Endothelial cell of umbilical vein (primary cell): ENCODE data around the gene NPM3. TPM values are rescaled to one million over a fixed set of nuclear protein-coding genes. Genes with fewer than 3 reads are reported as not detected.

Source experiments
- BruUV-seq: library from RNA; stranded (reverse); fragments of 400-500 nt; replicated peaks from 2 replicates; lab custom pipeline; 2021; lab: Mats Ljungman, UMichigan
- CTCF ChIA-PET: fragments of 300-600, 350-600 bp; sonication (Branson Sonifier 250); formaldehyde crosslinking; loops from one replicate; lab custom pipeline; 2021; ENCODE audit warnings: antibody characterized with exemption, inconsistent platforms; lab: Charles Lee
- POLR2A ChIA-PET: fragments of 300-600, 350-600 bp; sonication (Branson Sonifier 250); formaldehyde crosslinking; loops from one replicate; lab custom pipeline; 2021; ENCODE audit warnings: antibody characterized with exemption, inconsistent platforms; lab: Charles Lee
- DNase-seq: peaks from one replicate; pipeline ENCODE4 v3.0.0-alpha.2; 2011; ENCODE audit warnings: low read depth, low spot score
- FAIRE-seq: peaks from 2 replicates; lab custom pipeline; 2011; peaks lifted over from hg19 to GRCh38; lab: Jason Lieb, UNC
- H2AFZ ChIP-seq: 2 replicates; pipeline ENCODE4 v1.6.0; 2012; ENCODE audit warnings: low read depth, low read length, control low read depth, inconsistent platforms
- H3K27ac ChIP-seq: 2 replicates; pipeline ENCODE4 v1.5.1; 2011; ENCODE audit warnings: low read depth, mild to moderate bottlenecking, control low read depth, low read length, moderate library complexity; ENCODE audit not compliant: insufficient read depth
- H3K27me3 ChIP-seq, 2 experiments: 2 replicates each; pipeline versions ENCODE4 v1.6.0 to v1.6.1; 2011; ENCODE audit warnings: low read length in 2 of 2, mixed read lengths in 1 of 2; ENCODE audit not compliant: control insufficient read depth in 2 of 2, insufficient read depth in 2 of 2
- H3K36me3 ChIP-seq, 2 experiments: 2 replicates in 1 of 2; 3 replicates in 1 of 2; pipeline ENCODE4 v1.5.1; 2011; ENCODE audit warnings: low read length in 2 of 2, mild to moderate bottlenecking in 1 of 2, moderate library complexity in 1 of 2; ENCODE audit not compliant: control insufficient read depth in 2 of 2, insufficient read depth in 2 of 2; ENCODE audit errors: extremely low read depth in 1 of 2
- H3K4me1 ChIP-seq: 3 replicates; pipeline ENCODE4 v1.5.1; 2011; ENCODE audit warnings: mild to moderate bottlenecking, low read length; ENCODE audit not compliant: control insufficient read depth, insufficient read depth; ENCODE audit errors: extremely low read depth
- H3K4me2 ChIP-seq: 2 replicates; pipeline ENCODE4 v1.6.1; 2011; ENCODE audit warnings: low read length, control low read depth, mixed read lengths; ENCODE audit not compliant: insufficient read depth
- H3K4me3 ChIP-seq, 3 experiments: fragments of 200-600 bp in 1 of 3; sonication (generic), shearing (Covaris generic) in 1 of 3; replicated peaks in 1 of 3; 2 replicates each; pipeline ENCODE4 v1.5.1; 2011 to 2016; ENCODE audit warnings: control low read depth in 3 of 3, low read length in 3 of 3, mild to moderate bottlenecking in 2 of 3, inconsistent platforms in 1 of 3, low read depth in 1 of 3, moderate library complexity in 1 of 3; ENCODE audit not compliant: insufficient read depth in 1 of 3
- H3K79me2 ChIP-seq: 2 replicates; pipeline ENCODE4 v1.6.0; 2012; ENCODE audit warnings: low read length, inconsistent platforms; ENCODE audit not compliant: control insufficient read depth, insufficient read depth
- H3K9ac ChIP-seq: replicated peaks from 2 replicates; pipeline ENCODE3; 2011; ENCODE audit warnings: low read length, control low read depth; ENCODE audit not compliant: insufficient read depth; ENCODE audit errors: extremely low read depth
- H3K9me1 ChIP-seq: replicated peaks from 3 replicates; pipeline ENCODE4 v1.6.0; 2011; ENCODE audit warnings: mild to moderate bottlenecking, low read length; ENCODE audit not compliant: control insufficient read depth, insufficient read depth; ENCODE audit errors: extremely low read depth
- H3K9me3 ChIP-seq: replicated peaks from 2 replicates; pipeline ENCODE4 v1.5.1; 2012; ENCODE audit warnings: low read length, inconsistent platforms; ENCODE audit not compliant: control insufficient read depth, insufficient read depth
- H4K20me1 ChIP-seq: replicated peaks from 2 replicates; pipeline ENCODE3; 2011; ENCODE audit warnings: mild to moderate bottlenecking, low read length; ENCODE audit not compliant: control insufficient read depth, insufficient read depth; ENCODE audit errors: extremely low read depth
- EZH2 ChIP-seq: IDR thresholded peaks from 2 replicates; pipeline ENCODE4 v1.6.1; 2012; ENCODE audit warnings: borderline replicate concordance, low read depth, mild to moderate bottlenecking, moderate library complexity, low read length, inconsistent platforms; ENCODE audit not compliant: severe bottlenecking
- FOS ChIP-seq: IDR thresholded peaks from 2 replicates; pipeline ENCODE4 v1.6.1; 2011; ENCODE audit warnings: mild to moderate bottlenecking, low read length, moderate library complexity, borderline replicate concordance; ENCODE audit not compliant: insufficient read depth
- GATA2 ChIP-seq: IDR thresholded peaks from 2 replicates; pipeline ENCODE4 v1.7.0; 2011; ENCODE audit warnings: low read depth, mild to moderate bottlenecking, moderate library complexity, mixed read lengths, low read length; ENCODE audit not compliant: insufficient read length, insufficient read depth
- JUN ChIP-seq: IDR thresholded peaks from 2 replicates; pipeline ENCODE4 v1.6.1; 2011; ENCODE audit warnings: borderline replicate concordance, low read depth; ENCODE audit not compliant: insufficient read length, insufficient read depth
- MAX ChIP-seq: IDR thresholded peaks from 2 replicates; pipeline ENCODE4 v1.6.1; 2011; ENCODE audit not compliant: insufficient read depth, insufficient read length
- MYC ChIP-seq: IDR thresholded peaks from one replicate; pipeline ENCODE4 v1.6.1; 2011; ENCODE audit warnings: mild to moderate bottlenecking, low read depth, low read length
- POLR2A ChIP-seq: IDR thresholded peaks from 2 replicates; pipeline ENCODE4 v1.6.1; 2012; ENCODE audit warnings: low read depth, mild to moderate bottlenecking, control low read depth, low read length
- POLR2AphosphoS5 ChIP-seq: IDR thresholded peaks from 2 replicates; pipeline ENCODE4 v1.6.1; 2012; ENCODE audit warnings: low read depth, mild to moderate bottlenecking, control low read depth, low read length, moderate library complexity; ENCODE audit not compliant: insufficient read depth
- dilution Hi-C: fragments of 300-500 bp; cut with MboI; formaldehyde crosslinking; loops from one replicate; pipeline ENCODE4 v1.15.0; 2019; ENCODE audit warnings: low sequenced_read_pairs; ENCODE audit not compliant: extremely low pct_ligation_motif_present
- intact Hi-C: fragments of 100-400 bp; cut with micrococcal nuclease; formaldehyde crosslinking; loops from one replicate; pipeline ENCODE4 v1.10.0; 2022
- polyA plus RNA-seq, 4 experiments: library from polyadenylated mRNA; depleted of rRNA in 3 of 4; stranded (reverse) in 3 of 4; unstranded in 1 of 4; fragments of >200 nt; gene quantifications; 2 replicates each; pipeline versions ENCODE4 v1.2.1 to v1.2.3, GENCODE V29; 2011 to 2012; ENCODE audit warnings: missing spikeins in 1 of 4
- total RNA-seq: library from RNA; stranded (reverse); gene quantifications from 2 replicates; pipeline ENCODE4 v1.2.3, GENCODE V29; 2021
- TF ChIP-seq, protein P1 (sequence below), 2 donors: IDR thresholded peaks; 1 replicate in 1 of 2; 2 replicates in 1 of 2; pipeline ENCODE4 v1.5.1; 2011; ENCODE audit warnings: low read length in 2 of 2, mild to moderate bottlenecking in 2 of 2, moderate library complexity in 2 of 2, control low read depth in 1 of 2, inconsistent platforms in 1 of 2, low read depth in 1 of 2; ENCODE audit not compliant: insufficient read depth in 1 of 2; ENCODE audit errors: extremely low read depth in 1 of 2

Gene NPM3
- total and polyA plus RNA-seq, 2 donors (not counting 3 experiments of a cell fraction or from before 2014, with no cell fraction given) = 55.4 to 71.3 TPM

DNA sequence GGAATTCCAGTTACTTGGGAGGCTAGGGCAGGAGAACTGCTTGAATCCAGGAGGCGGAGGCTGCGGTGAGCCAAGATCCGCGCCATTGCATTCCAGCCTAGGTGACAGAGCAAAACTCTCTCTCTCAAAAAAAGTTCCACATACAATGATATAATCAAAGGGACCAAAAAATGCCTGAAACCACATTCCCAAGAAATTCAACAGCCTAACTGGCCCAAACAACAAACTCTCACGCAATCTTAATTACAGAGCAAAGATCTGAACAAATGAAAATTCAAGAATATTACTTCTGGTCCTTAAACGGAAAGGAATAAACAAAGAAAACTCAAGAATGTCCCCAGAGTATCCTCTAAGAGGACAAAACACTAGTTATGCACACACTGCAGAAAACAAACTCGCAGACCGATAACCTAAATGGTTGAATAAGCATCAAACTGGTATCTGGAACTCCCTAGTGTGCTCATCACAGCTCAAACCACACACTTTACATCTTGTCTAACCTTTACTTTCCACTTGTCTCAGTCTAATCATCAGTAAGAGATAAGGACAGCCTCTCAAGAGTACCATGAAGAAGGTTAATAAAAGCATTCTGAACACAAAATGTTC, 31.3 kb upstream of the NPM3 start:
- dilution Hi-C loops (no loop called here), intact Hi-C loops (loop anchor here (5.0 kb wide), 1 partner anchor 32 kb away; the partner anchor contains the start of gene NPM3)
- Histone ChIP-seq H2AFZ (no peak overlapping the region), H3K9me3 (no peaks in the 10 kb centered on the region), H3K4me3 (peak overlapping the region in 2 of 3 experiments; percentile 82 to 99), H3K36me3 (peaks cover 11% of the 10 kb centered on the region in 2 experiments), H3K27ac (no peak overlapping the region), H3K4me1 (peaks cover 19% of the 10 kb centered on the region), H3K9me1 (no peaks in the 10 kb centered on the region), H3K9ac (peak overlapping the region; percentile 14), H3K4me2 (peak overlapping the region; percentile 90), H4K20me1 (peaks cover 33% of the 10 kb centered on the region), H3K79me2 (peaks cover 82% of the 10 kb centered on the region), H3K27me3 (no peaks in the 10 kb centered on the region)
- ChIA-PET POLR2A (interaction anchor here (0.5 kb wide), 1 partner anchor 11 kb away, joined by 5 read pairs; no protein-coding TSS in a partner anchor), CTCF (interaction anchor here (1.2 to 2.1 kb wide), 4 partner anchors 11 to 195 kb away, joined by 3 to 8 read pairs (median 4); no protein-coding TSS in a partner anchor)
- no peak for TF ChIP-seq EZH2
- no peak for TF ChIP-seq POLR2A
- TF ChIP-seq GATA2 = no peak
- no peak for TF ChIP-seq FOS
- TF ChIP-seq MYC = no peak
- TF ChIP-seq MAX = no peak
- TF ChIP-seq JUN = no peak
- TF ChIP-seq POLR2AphosphoS5 = no peak
- TF ChIP-seq, protein P1, sequence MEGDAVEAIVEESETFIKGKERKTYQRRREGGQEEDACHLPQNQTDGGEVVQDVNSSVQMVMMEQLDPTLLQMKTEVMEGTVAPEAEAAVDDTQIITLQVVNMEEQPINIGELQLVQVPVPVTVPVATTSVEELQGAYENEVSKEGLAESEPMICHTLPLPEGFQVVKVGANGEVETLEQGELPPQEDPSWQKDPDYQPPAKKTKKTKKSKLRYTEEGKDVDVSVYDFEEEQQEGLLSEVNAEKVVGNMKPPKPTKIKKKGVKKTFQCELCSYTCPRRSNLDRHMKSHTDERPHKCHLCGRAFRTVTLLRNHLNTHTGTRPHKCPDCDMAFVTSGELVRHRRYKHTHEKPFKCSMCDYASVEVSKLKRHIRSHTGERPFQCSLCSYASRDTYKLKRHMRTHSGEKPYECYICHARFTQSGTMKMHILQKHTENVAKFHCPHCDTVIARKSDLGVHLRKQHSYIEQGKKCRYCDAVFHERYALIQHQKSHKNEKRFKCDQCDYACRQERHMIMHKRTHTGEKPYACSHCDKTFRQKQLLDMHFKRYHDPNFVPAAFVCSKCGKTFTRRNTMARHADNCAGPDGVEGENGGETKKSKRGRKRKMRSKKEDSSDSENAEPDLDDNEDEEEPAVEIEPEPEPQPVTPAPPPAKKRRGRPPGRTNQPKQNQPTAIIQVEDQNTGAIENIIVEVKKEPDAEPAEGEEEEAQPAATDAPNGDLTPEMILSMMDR (IDR thresholded peaks at IDR 0.05; ENCODE audit: extremely low read depth in 1 of 2, insufficient read depth in 1 of 2, low read depth in 1 of 2, low read length in 2 of 2) = no peak
- FAIRE-seq = peak; percentile 18
- no peak for DNase-seq
- no TSS peak for BruUV-seq
